ENCODE data around the gene CRABP2.
A peak's percentile ranks its signal among the peaks of the same experiment; 100 is the strongest.

Gene CRABP2

DNA sequence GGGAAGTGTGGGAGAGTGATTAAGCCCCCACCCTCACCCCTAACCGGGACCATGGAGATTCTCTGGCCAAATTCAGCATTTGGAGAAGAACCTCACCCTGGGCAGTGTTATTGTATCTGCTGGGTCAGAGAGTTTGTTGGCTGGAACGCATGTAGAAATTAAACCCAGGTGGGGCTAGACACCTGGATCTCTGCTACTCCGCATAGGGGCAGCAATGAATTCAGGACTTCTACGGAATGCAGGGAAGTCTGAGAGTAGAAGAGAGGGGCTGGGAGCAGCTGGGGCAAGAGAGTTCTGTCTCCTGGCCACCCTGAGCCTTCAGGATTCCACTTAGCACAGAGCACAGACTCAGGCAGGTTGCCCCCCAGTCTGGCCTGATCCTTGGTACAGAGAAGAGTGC is 3.6 kb upstream of the CRABP2 start:
- H3K36me3 Mint-ChIP-seq (ENCODE audit: low read depth), result no peaks in the 10 kb centered on the region
- H3K27ac Mint-ChIP-seq, result no peak overlapping the region

DNA sequence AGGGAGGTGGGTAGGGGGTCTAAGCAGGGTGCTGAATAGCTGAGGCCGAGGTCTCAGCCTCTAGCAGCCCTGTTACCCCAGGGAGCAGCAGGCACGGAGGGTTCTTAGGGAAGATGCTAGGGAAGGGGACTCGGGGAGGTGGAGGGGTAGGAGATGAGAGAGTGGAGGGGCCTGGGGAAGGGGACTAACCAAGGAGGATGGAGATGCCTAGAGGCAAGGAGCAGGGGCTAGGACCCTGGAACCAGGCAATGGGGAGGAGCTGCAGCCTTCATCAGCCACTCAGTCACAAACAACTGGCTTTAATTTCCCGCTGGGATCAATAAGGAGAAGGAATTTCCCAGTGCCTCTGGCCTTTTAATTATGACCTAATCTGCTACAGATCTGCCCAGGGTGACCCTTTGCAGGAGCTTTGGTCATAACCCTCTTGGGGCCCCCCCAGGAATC is 2.9 kb upstream of the CRABP2 start:
- H3K4me3 Mint-ChIP-seq, result no peak overlapping the region
- H3K9me3 Mint-ChIP-seq, result no peaks in the 10 kb centered on the region
- no peaks in the 10 kb centered on the region for H3K36me3 Mint-ChIP-seq (ENCODE audit: low read depth)
- H3K4me1 Mint-ChIP-seq (ENCODE audit: low read depth), result peaks cover 58% of the 10 kb centered on the region
- intact Hi-C loops (cut with micrococcal nuclease), result no loop called here
- no peak overlapping the region for H3K27ac Mint-ChIP-seq
- peaks cover 67% of the 10 kb centered on the region for H3K27me3 Mint-ChIP-seq

More for the DNA sequence above, 3.6 kb upstream of the CRABP2 start:
- H3K4me1 Mint-ChIP-seq (ENCODE audit: low read depth), result peaks cover 58% of the 10 kb centered on the region
- H3K27me3 Mint-ChIP-seq, result peaks cover 59% of the 10 kb centered on the region
- intact Hi-C loops (cut with micrococcal nuclease), result no loop called here
- H3K9me3 Mint-ChIP-seq, result no peaks in the 10 kb centered on the region
- no peak overlapping the region for H3K4me3 Mint-ChIP-seq

DNA sequence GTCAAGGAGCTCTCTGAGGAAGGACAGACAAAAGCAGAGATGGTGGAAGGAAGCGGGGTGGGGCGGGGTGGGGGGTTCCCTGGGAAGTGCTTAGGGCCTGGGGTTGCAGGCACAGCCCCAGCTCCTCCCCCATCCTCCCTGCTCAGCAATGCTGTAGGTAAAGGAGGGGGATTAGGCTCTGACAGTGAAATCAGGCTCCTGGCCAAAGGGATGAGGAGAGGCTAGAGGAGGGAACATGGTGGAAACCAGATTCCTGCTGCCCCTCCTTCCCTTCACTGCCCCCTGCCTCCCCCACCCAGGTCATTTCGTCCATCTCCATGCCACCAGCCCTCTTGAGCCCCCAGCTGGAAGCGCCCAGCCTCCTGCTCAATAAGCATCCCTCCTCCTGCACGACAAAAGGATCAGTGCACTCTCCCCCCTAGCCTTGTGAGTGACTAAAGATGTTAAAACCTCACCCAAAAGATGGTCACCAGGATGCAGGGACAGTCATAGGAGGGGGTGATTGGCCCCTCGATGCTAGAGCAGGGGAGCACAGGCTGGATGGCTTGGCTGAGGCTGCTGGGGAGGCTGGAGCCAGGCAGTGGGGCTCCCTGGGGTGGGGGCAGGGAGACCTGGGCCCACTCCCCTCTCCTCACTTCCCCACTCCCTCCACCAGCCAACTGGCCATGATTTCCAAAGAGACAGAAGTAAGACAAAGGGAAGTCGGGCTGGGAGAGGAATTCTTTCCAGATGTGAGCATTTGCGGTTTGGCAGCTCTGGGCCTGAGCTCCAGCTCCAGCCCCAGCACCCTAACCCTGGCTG is 2.2 kb upstream of the CRABP2 start:
- H3K4me3 Mint-ChIP-seq, result no peak overlapping the region
- no peak overlapping the region for H3K27ac Mint-ChIP-seq
- H3K9me3 Mint-ChIP-seq, result no peaks in the 10 kb centered on the region
- peaks cover 58% of the 10 kb centered on the region for H3K4me1 Mint-ChIP-seq (ENCODE audit: low read depth)
- H3K36me3 Mint-ChIP-seq (ENCODE audit: low read depth), result no peaks in the 10 kb centered on the region
- intact Hi-C loops (cut with micrococcal nuclease), result no loop called here
- peaks cover 73% of the 10 kb centered on the region for H3K27me3 Mint-ChIP-seq

DNA sequence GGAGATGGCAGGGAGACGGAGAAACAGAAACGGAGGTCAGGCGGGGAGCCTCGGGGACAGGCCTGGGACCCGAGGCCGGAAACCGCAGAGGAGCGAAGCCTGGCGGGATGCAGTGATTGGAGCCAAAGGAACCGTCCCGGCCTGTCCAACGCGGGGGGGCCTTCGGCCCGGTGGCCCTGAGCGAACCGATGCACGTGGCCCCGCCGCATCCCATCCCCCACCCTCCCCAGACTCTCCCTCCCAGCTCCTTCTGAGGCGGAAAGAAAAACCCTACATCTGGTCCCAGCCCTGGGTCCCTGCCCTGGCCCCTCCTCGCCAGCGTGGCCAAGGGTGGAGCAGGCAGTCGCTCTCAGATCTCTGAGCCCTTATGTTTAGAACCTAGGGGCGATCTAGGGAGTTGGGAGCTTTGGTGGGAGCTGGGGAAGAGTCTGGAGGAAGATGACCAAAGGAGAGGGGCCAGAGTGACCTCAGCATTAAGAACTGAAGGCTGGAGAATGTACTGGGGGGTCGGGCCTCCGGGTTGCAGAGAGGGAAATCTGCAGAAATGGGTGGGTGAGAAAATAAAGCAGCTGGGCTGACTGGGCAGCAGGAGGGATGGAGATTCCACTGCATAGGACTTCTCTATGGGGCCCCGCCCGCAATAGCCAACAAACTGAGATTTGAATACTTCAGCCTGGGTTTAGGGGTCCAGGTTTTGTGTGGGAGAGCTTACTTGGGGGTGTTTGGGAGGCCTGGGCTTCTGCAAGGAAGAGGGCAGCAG is 1.5 kb upstream of the CRABP2 start:
- Mint-ChIP-seq H3K27me3 (peaks cover 80% of the 10 kb centered on the region), H3K4me3 (peak overlapping the region; percentile 69), H3K4me1 (ENCODE audit: low read depth) (peaks cover 58% of the 10 kb centered on the region), H3K27ac (peak overlapping the region; percentile 50), H3K36me3 (ENCODE audit: low read depth) (no peaks in the 10 kb centered on the region), H3K9me3 (no peaks in the 10 kb centered on the region)
- intact Hi-C loops (cut with micrococcal nuclease), result no loop called here

DNA sequence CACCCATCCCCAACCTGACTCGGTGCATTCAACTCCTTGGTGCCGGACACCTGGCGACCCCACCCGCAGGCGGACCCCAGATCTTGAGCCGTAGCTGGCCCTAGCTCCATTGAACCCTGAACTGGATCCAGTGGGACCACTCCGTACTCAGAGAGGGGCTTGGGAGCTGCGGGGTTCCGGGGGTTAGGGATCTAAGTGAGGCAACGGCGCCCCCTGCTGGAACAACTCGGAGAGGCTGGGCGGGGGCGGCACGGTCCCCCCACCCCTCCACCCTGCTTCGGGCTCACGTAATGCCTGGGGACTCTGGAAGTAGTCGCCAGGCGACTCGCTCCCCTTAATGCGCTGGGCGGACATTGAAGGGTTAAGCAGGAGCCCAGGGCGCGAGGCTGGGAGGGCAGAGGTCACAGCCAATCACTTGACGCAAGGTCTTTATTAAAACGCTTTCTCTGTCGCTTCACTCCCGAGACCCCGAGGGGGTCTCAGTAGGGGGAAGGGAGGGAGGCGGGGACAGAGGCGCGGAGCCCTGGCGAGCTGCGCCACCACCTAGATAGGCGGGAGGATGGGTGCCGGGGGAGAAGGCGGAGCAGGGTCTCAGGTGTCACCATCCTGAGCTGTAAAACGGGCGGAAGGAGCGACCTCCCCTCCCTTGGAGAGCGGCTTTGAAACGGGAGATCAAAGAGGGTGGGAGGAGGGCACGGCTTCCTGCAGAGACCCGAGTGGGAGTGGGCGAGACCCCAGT is 704 bp upstream of the CRABP2 start:
- H3K4me1 Mint-ChIP-seq (ENCODE audit: low read depth), result peaks cover 58% of the 10 kb centered on the region
- peak overlapping the region; percentile 50 for H3K27ac Mint-ChIP-seq
- no peaks in the 10 kb centered on the region for H3K9me3 Mint-ChIP-seq
- peaks cover 85% of the 10 kb centered on the region for H3K27me3 Mint-ChIP-seq
- intact Hi-C loops (cut with micrococcal nuclease), result no loop called here
- no peaks in the 10 kb centered on the region for H3K36me3 Mint-ChIP-seq (ENCODE audit: low read depth)
- peak overlapping the region; percentile 69 for H3K4me3 Mint-ChIP-seq

DNA sequence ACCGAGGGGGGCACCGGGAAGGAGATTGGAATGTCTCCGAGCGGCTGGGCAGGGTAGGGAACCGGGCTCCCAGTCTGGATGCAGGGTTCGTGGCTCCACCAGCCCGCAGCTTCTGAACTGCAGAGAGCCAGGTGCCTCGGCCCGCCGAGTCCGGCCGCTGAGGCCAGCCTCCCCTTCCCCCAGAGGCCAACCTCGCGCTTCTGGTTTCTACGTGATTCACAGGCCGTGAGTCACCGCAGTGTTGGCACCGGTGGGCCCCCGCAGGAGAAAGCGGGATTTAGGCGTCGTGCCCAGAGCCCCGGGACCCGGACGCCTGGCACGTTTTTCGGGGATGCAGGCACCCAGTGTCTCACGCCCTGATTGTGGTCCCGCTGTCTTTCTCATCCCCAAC is 458 bp downstream of the CRABP2 start:
- H3K27ac Mint-ChIP-seq, result no peak overlapping the region
- intact Hi-C loops (cut with micrococcal nuclease), result no loop called here
- H3K4me3 Mint-ChIP-seq, result peak overlapping the region; percentile 28
- H3K27me3 Mint-ChIP-seq, result peaks cover 87% of the 10 kb centered on the region
- H3K36me3 Mint-ChIP-seq (ENCODE audit: low read depth), result no peaks in the 10 kb centered on the region
- H3K9me3 Mint-ChIP-seq, result no peaks in the 10 kb centered on the region
- H3K4me1 Mint-ChIP-seq (ENCODE audit: low read depth), result peaks cover 50% of the 10 kb centered on the region

DNA sequence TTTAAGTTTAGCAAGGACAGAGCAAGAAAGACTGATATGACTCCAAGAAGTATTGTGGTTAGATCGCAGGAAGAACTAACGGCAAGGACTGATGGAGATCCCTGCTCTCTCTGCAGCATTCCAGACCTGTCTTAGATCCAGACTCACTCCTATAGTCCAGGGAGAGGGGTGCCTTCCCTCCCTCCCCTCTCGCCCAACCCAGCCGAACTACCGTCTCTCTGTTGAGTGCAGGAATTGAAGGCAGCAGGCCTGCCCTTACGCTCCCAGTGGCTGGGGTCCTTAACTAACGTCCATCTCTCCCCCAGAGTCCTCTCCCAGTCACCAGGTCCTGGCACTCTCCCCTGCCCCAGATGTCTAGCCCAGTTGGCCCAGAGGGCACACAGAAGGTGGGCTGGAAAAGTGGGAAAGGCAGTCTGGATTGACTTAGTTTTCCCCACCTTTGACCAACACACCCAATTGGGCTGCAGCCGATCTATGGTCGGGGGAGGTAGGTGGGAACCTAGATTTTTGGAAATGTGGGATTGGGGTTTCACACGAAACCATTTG is 1.1 kb downstream of the CRABP2 start:
- intact Hi-C loops (cut with micrococcal nuclease), result no loop called here
- H3K9me3 Mint-ChIP-seq, result no peaks in the 10 kb centered on the region
- no peak overlapping the region for H3K27ac Mint-ChIP-seq
- no peaks in the 10 kb centered on the region for H3K36me3 Mint-ChIP-seq (ENCODE audit: low read depth)
- peaks cover 87% of the 10 kb centered on the region for H3K27me3 Mint-ChIP-seq
- H3K4me1 Mint-ChIP-seq (ENCODE audit: low read depth), result peaks cover 44% of the 10 kb centered on the region
- H3K4me3 Mint-ChIP-seq, result no peak overlapping the region

DNA sequence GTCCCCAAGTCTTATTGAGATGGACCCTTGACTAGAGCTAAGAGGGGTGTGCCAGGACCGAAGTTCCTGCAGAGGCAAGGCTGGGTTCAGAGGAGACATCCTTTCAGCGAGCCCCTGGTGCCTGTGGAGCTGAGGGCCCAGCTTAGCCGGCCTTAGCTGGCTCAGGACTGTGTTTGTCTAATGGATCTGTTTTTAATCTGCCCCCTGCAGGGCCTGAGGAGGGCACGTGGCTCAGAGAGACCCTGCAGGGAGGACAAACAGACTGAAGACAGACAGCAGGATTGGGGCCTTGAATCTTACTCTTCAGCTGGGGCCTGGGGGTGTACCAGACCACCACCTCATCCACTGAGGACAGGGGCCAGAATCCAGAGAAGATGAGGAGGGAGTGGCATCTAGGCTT is 1.6 kb downstream of the CRABP2 start:
- H3K27me3 Mint-ChIP-seq, result peaks cover 87% of the 10 kb centered on the region

DNA sequence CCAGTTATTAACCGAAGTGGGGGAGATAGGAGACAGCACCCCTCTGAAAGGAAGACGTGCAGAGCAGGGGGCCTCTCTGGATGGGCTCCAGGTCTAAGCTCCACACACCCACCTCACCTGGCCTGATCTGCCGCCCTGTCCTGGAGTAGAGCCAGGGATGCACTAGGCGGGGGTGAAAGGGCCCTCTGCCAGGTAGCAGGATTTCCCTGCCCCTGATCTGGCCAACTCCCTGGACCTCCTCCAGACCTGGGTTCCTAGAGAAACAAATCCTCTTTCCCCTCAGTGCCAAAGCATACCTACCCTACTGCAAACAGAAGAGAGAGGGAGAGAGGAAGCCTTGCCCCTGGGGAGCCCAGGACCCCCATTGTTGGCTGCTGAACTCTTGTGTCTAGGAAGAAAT is 2.0 kb downstream of the CRABP2 start:
- no peak overlapping the region for H3K4me3 Mint-ChIP-seq
- H3K36me3 Mint-ChIP-seq (ENCODE audit: low read depth), result no peaks in the 10 kb centered on the region
- peaks cover 44% of the 10 kb centered on the region for H3K4me1 Mint-ChIP-seq (ENCODE audit: low read depth)
- intact Hi-C loops (cut with micrococcal nuclease), result no loop called here
- peaks cover 87% of the 10 kb centered on the region for H3K27me3 Mint-ChIP-seq
- no peaks in the 10 kb centered on the region for H3K9me3 Mint-ChIP-seq
- no peak overlapping the region for H3K27ac Mint-ChIP-seq

More for the DNA sequence above, 1.6 kb downstream of the CRABP2 start:
- Mint-ChIP-seq H3K4me1 (ENCODE audit: low read depth) (peaks cover 46% of the 10 kb centered on the region), H3K36me3 (ENCODE audit: low read depth) (no peaks in the 10 kb centered on the region), H3K9me3 (no peaks in the 10 kb centered on the region), H3K27ac (no peak overlapping the region), H3K4me3 (no peak overlapping the region)
- intact Hi-C loops (cut with micrococcal nuclease), result no loop called here

DNA sequence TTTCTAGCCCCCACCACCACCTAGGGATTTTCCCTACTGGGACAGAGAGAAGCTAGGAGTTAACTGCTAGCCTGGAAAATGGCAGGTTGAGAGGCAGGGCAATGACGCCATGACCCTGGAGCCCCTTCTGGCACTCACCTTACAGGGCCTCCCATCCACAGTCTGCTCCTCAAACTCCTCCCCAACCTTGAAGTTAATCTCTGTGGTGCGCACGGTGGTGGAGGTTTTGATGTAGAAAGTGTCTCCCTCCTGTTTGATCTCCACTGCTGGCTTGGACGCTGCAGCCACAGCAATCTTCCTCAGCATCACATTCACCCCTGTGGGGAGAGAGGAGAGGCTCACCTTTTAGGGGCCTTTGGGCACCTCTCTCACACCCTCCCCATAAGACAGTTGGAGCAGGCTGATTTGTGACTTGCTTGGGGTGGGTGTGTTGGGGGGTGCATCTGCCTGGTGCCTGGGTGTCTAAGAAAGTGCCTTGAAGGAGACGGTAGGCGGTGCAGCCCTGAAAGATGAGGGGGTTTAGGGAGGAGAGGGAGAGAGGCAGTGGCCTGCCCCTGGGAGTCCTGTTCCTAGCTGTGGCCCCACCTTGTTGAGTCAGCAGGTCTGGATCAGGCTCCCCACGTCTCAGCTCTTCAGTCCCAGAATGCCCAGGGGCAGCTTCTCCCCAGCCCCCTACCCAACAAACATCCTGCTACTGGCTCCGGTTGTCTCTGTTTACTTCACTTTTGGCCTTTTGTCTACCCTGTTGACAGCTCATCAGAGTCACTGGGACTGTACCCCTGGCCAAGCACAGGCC is 4.4 kb downstream of the CRABP2 start:
- no peaks in the 10 kb centered on the region for H3K36me3 Mint-ChIP-seq (ENCODE audit: low read depth)
- H3K4me1 Mint-ChIP-seq (ENCODE audit: low read depth), result peaks cover 21% of the 10 kb centered on the region
- H3K4me3 Mint-ChIP-seq, result no peak overlapping the region
- H3K9me3 Mint-ChIP-seq, result no peaks in the 10 kb centered on the region
- intact Hi-C loops (cut with micrococcal nuclease), result no loop called here
- H3K27ac Mint-ChIP-seq, result no peak overlapping the region
- H3K27me3 Mint-ChIP-seq, result peaks cover 79% of the 10 kb centered on the region

DNA sequence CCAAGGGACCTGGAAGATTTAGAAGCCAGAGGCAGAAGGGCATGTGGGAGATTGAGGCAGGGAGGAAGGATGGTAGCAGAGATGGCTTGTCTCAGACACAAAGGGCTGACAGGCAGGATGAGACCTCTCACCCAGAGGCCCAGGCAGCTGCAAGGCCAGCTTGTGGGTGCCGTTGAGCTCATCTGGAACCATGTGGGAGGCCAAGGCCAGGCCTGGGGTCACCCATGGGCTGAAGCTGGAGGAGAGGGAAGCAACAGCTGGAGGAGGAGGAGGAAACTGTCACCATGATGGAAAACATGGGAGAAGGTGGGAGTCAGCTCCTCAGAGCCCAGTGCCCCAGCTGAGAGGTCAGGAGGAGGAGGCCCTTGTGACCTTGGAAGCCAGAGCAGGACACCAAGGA is 6.4 kb downstream of the CRABP2 start:
- no peak overlapping the region for H3K4me3 Mint-ChIP-seq
- peaks cover 69% of the 10 kb centered on the region for H3K27me3 Mint-ChIP-seq
- intact Hi-C loops (cut with micrococcal nuclease), result no loop called here
- H3K27ac Mint-ChIP-seq, result no peak overlapping the region
- no peaks in the 10 kb centered on the region for H3K9me3 Mint-ChIP-seq
- no peaks in the 10 kb centered on the region for H3K36me3 Mint-ChIP-seq (ENCODE audit: low read depth)
- peaks cover 5% of the 10 kb centered on the region for H3K4me1 Mint-ChIP-seq (ENCODE audit: low read depth)

DNA sequence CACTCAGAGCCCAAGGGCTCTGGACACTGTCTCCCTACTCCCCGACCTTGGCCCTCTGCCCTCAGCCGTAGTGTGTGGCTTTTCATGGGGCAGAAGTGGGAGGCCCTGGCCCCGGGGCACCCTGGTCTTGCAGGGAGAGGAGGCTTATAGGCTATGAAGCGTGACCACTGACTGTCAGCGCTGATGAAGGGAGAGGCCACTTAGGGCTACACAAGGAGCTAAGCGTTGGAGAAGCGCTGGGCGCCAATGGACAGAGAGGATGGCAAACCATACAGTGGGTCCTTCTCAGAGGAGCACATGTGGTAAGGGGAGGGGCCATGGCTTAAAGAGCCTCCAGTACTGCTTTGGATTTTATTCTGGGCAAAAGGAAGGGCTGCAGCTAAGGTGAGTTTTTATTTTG is 7.9 kb downstream of the CRABP2 start:
- Mint-ChIP-seq H3K27me3 (peaks cover 69% of the 10 kb centered on the region), H3K36me3 (ENCODE audit: low read depth) (no peaks in the 10 kb centered on the region), H3K9me3 (no peaks in the 10 kb centered on the region), H3K4me1 (ENCODE audit: low read depth) (peaks cover 16% of the 10 kb centered on the region), H3K4me3 (no peak overlapping the region), H3K27ac (no peak overlapping the region)
- intact Hi-C loops (cut with micrococcal nuclease), result no loop called here

DNA sequence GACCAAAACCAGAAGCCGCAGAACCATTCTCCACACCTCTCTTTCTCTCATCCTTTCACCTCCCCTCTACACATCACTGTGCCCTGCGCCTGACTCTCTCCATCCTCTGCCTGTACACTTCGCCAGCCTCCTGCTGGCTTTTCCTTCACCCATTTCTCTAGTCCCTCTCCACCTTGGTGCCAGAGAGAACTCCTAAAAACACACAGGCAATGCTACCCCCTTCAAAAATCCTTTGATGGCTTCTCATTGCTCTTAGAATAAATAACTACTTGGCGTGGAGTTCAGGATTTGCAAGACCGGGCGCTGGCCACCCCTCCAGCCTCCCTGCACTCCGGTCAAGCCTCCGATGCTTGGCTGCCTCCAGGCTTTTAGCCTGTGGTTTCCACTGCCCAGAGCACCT is 8.6 kb downstream of the CRABP2 start:
- peaks cover 70% of the 10 kb centered on the region for H3K27me3 Mint-ChIP-seq
- intact Hi-C loops (cut with micrococcal nuclease), result no loop called here
- no peak overlapping the region for H3K27ac Mint-ChIP-seq
- peaks cover 24% of the 10 kb centered on the region for H3K4me1 Mint-ChIP-seq (ENCODE audit: low read depth)
- H3K36me3 Mint-ChIP-seq (ENCODE audit: low read depth), result no peaks in the 10 kb centered on the region
- H3K9me3 Mint-ChIP-seq, result no peaks in the 10 kb centered on the region
- H3K4me3 Mint-ChIP-seq, result no peak overlapping the region
